K562 (cell line): ENCODE data around the gene NPB. TPM values are rescaled to one million over a fixed set of nuclear protein-coding genes. Genes with fewer than 3 reads are reported as not detected.

Source experiments
- AFF4 ChIP-seq: sonication (generic); formaldehyde crosslinking; IDR thresholded peaks from 2 replicates; pipeline ENCODE4 v1.8.0; 2023; ENCODE audit warnings: mild to moderate bottlenecking, missing genetic modification reagents
- ATF7 ChIP-seq: fragments of 450-650 bp; IDR thresholded peaks from 2 replicates; pipeline ENCODE4 v1.7.1; 2014; ENCODE audit warnings: mild to moderate bottlenecking, moderate library complexity
- BRD9 ChIP-seq: fragments of 450-650 bp; IDR thresholded peaks from 2 replicates; pipeline ENCODE4 v1.6.1; 2018; ENCODE audit warnings: low read depth; ENCODE audit not compliant: partially characterized antibody
- CBX8 ChIP-seq: fragments of 200-600 bp; sonication (generic); IDR thresholded peaks from 2 replicates; pipeline ENCODE4 v1.6.1; 2012; ENCODE audit warnings: borderline replicate concordance, mixed run types, low read depth, mild to moderate bottlenecking, moderate library complexity, mixed read lengths, low read length, control low read depth, inconsistent platforms; ENCODE audit not compliant: poor library complexity, severe bottlenecking; ENCODE audit errors: extremely low read depth
- CCAR2 ChIP-seq: fragments of 200-400 bp; formaldehyde crosslinking; IDR thresholded peaks from 2 replicates; pipeline ENCODE4 v1.6.1; 2017; ENCODE audit warnings: mild to moderate bottlenecking, low read depth, low read length
- CEBPG ChIP-seq, 3 experiments: fragments of 200-800 bp in 1 of 3; sonication (Bioruptor generic) in 1 of 3; sonication (generic) in 1 of 3; formaldehyde crosslinking in 1 of 3; IDR thresholded peaks in 2 of 3; conservative IDR thresholded peaks in 1 of 3; 2 replicates each; pipeline versions ENCODE4 v1.6.1 to v1.8.0; 2016 to 2022; ENCODE audit warnings: missing compliant biosample characterization in 2 of 3, missing genetic modification characterization in 2 of 3, mild to moderate bottlenecking in 1 of 3, missing genetic modification reagents in 1 of 3
- ELF2 ChIP-seq: fragments of 250-450 bp; sonication (Bioruptor Pico); IDR thresholded peaks from 2 replicates; pipeline ENCODE4 v1.5.0; 2021; ENCODE audit warnings: mild to moderate bottlenecking
- ELF4 ChIP-seq: fragments of 450-650 bp; formaldehyde crosslinking; IDR thresholded peaks from 2 replicates; pipeline ENCODE4 v1.4.0; 2022; ENCODE audit warnings: missing genetic modification characterization
- HES1 ChIP-seq: fragments of 450-650 bp; IDR thresholded peaks from 2 replicates; pipeline ENCODE4 v1.6.1; 2016; ENCODE audit warnings: low read depth, mild to moderate bottlenecking, moderate library complexity
- HMG20A ChIP-seq: fragments of 450-650 bp; formaldehyde crosslinking; conservative IDR thresholded peaks from 2 replicates; pipeline ENCODE4 v1.4.0; 2020; ENCODE audit warnings: mild to moderate bottlenecking, mixed read lengths
- MAFF ChIP-seq: IDR thresholded peaks from 2 replicates; pipeline ENCODE4 v1.6.1; 2012; ENCODE audit warnings: low read length, improper control_type of control experiment
- NCOR1 ChIP-seq: fragments of 450-650 bp; IDR thresholded peaks from 2 replicates; pipeline ENCODE4 v1.6.1; 2016; ENCODE audit warnings: mild to moderate bottlenecking, moderate library complexity
- PHTF2 ChIP-seq: fragments of 250-450 bp; sonication (Bioruptor Pico); IDR thresholded peaks from 2 replicates; pipeline ENCODE4 v1.5.0; 2021; ENCODE audit warnings: mild to moderate bottlenecking
- RBM15 ChIP-seq: fragments of 200-400 bp; formaldehyde crosslinking; IDR thresholded peaks from 2 replicates; pipeline ENCODE4 v1.6.1; 2018; ENCODE audit warnings: mild to moderate bottlenecking, low read length, moderate library complexity; ENCODE audit not compliant: insufficient read depth
- SFPQ ChIP-seq: fragments of 200-400 bp; formaldehyde crosslinking; IDR thresholded peaks from 2 replicates; pipeline ENCODE4 v1.6.1; 2017; ENCODE audit warnings: mild to moderate bottlenecking, low read depth, low read length, moderate library complexity
- SRSF9 ChIP-seq: fragments of 200-400 bp; formaldehyde crosslinking; IDR thresholded peaks from 2 replicates; pipeline ENCODE4 v1.6.1; 2017; ENCODE audit warnings: low read depth, low read length, borderline replicate concordance
- TEAD2 ChIP-seq: fragments of 450-650 bp; IDR thresholded peaks from 2 replicates; pipeline ENCODE4 v1.6.1; 2016; ENCODE audit warnings: missing genetic modification characterization, control low read depth, missing compliant biosample characterization
- USF2 ChIP-seq: sonication (generic); formaldehyde crosslinking; IDR thresholded peaks from 2 replicates; pipeline ENCODE4 v1.5.0; 2020; ENCODE audit warnings: missing genetic modification reagents
- ZNF3 ChIP-seq: fragments of 250-450 bp; sonication (Bioruptor Pico); IDR thresholded peaks from 2 replicates; pipeline ENCODE4 v1.5.0; 2021; ENCODE audit warnings: mild to moderate bottlenecking, moderate library complexity
- polyA plus RNA-seq, 8 experiments: library from polyadenylated mRNA; depleted of rRNA in 4 of 8; stranded (reverse) in 5 of 8; unstranded in 3 of 8; fragments of >200 nt; fragmentation: Nextera tagmentation in 2 of 8; fragmentation: Illumina TruSeq in 1 of 8; extraction: Ambion mirVana in 2 of 8; extraction: Trizol in 1 of 8; gene quantifications; 2 replicates each; pipeline versions ENCODE4 v1.2.1 to v1.2.3, GENCODE V29; 2011 to 2014; ENCODE audit warnings: inconsistent platforms in 1 of 8, missing spikeins in 1 of 8
- total RNA-seq, 7 experiments: library from RNA; depleted of rRNA in 6 of 7; stranded (reverse); fragments of >200 nt in 6 of 7; fragmentation: Illumina TruSeq in 2 of 7; extraction: Trizol in 2 of 7; gene quantifications; 2 replicates each; pipeline versions ENCODE4 v1.2.1 to v1.2.3, GENCODE V29; 2011 to 2021; ENCODE audit warnings: low replicate concordance in 1 of 7

NPB gene
- total and polyA plus RNA-seq, 9 of the 15 experiments (the other 6 are each of a cell fraction or from before 2014, with no cell fraction given) = 0.03 to 0.61 (median 0.14) TPM; not detected in 2

GRCh38 chr17:81923302-81924260 is 21.5 kb downstream of the NPB start (continued):
- TF ChIP-seq PHTF2 (CRISPR knock-in tag) (no peak), CCAR2 (no peak), AFF4 (CRISPR knock-in tag) (peak; percentile 33; the same call in 1 of the 2 replicates), CBX8 (no peak), CEBPG (CRISPR knock-in tag; IDR thresholded peaks at IDR 0.05) (no peak), CEBPG (tag; conservative IDR thresholded peaks at IDR 0.05 in 1 of 2, IDR thresholded peaks at IDR 0.05 in 1 of 2) (no peak), SFPQ (no peak), BRD9 (no peak), ELF2 (CRISPR knock-in tag) (no peak), HMG20A (CRISPR knock-in tag) (no peak), RBM15 (no peak), HES1 (peak; percentile 37; the same call in 1 of the 2 replicates), ATF7 (peak; percentile 63), NCOR1 (peak; percentile 69), MAFF (peak; percentile 99), ZNF3 (CRISPR knock-in tag) (no peak), USF2 (CRISPR knock-in tag) (no peak), ELF4 (CRISPR knock-in tag) (no peak), SRSF9 (no peak), TEAD2 (tag) (no peak)
